ENCODE results near the gene CMSS1.

The CMSS1 gene

DNA sequence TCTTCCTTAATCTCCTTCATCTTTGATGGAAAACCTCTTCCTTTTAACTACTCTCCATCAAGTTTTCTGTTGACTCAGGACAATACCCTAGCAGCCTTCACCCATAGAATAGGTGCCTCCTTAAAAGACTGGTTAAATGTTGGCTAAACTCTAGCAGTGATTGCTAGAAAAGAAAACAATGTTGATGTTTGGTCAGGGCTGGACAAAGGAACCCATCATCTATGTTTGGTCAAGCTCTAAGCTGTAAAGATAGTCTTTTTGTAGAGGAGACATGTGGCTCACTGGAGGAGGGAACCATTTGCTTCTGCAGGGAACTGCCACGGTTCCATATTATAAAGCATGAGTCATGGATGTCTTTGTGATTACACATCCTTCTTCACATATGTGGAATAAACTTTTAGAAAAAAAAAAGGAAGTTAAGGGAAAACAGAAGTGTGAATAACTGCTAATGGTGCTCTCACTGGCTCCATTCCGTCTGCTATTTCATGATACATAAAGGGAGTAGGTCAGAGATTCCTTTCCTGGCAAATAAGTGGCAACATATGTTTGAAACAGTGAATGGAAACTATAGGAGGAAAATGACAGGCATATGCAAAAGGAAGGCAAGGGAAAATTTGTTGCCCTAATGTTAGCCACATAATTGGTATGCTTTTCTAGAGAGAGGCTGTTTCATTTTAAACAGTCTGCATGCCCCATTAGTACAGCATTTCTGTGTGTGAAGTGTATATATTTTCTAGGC lies 78.2 kb downstream of the CMSS1 start:
- peak overlapping the region; percentile 30; the same call in 1 of the 2 replicates for H3K4me3 ChIP-seq (ENCODE audit: low read length)
- no peaks in the 10 kb centered on the region for H3K9me3 ChIP-seq (ENCODE audit: insufficient read depth, low read depth, low read length)
- H3K36me3 ChIP-seq (ENCODE audit: insufficient read depth, low read depth, low read length), result no peaks in the 10 kb centered on the region
- H3K9ac ChIP-seq (ENCODE audit: low read depth, low read length), result no peak overlapping the region
- peaks cover 20% of the 10 kb centered on the region for H3K4me1 ChIP-seq (ENCODE audit: insufficient read depth, low read length)
- no peak overlapping the region for H3K27ac ChIP-seq (ENCODE audit: low read length)
- H3K27me3 ChIP-seq (ENCODE audit: insufficient read depth, low read length), result no peaks in the 10 kb centered on the region

DNA sequence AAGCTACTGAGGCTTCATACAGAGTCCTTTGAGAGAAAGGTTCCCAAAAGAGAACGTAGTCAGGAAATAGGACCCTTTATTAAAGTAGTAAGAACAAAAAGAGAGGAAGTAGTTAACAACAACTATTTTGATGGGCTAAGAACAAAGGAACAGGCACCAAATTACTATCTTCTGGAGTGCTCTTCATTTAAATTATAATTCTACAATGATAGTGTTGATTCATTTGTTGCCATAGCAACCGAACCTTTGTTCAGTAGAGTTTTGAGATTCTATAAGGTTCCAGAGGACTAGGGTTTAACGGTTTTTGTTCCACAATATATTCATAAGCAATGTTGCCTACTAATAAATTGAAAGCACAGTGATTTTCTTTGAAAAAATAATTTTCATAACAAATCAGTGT lies 78.8 kb downstream of the CMSS1 start:
- Histone ChIP-seq H3K27ac (ENCODE audit: low read length) (no peak overlapping the region), H3K4me3 (ENCODE audit: low read length) (peak overlapping the region; percentile 30; the same call in 1 of the 2 replicates), H3K36me3 (ENCODE audit: insufficient read depth, low read depth, low read length) (no peaks in the 10 kb centered on the region), H3K27me3 (ENCODE audit: insufficient read depth, low read length) (no peaks in the 10 kb centered on the region), H3K4me1 (ENCODE audit: insufficient read depth, low read length) (peaks cover 20% of the 10 kb centered on the region), H3K9ac (ENCODE audit: low read depth, low read length) (no peak overlapping the region), H3K9me3 (ENCODE audit: insufficient read depth, low read depth, low read length) (no peaks in the 10 kb centered on the region)

GRCh38 chr3:99899603-99900002 lies 81.9 kb downstream of the CMSS1 start:
- H3K36me3 ChIP-seq (ENCODE audit: insufficient read depth, low read depth, low read length), result no peaks in the 10 kb centered on the region
- peaks cover 21% of the 10 kb centered on the region for H3K4me1 ChIP-seq (ENCODE audit: insufficient read depth, low read length)
- no peaks in the 10 kb centered on the region for H3K27me3 ChIP-seq (ENCODE audit: insufficient read depth, low read length)
- H3K4me3 ChIP-seq (ENCODE audit: low read length), result no peak overlapping the region
- no peak overlapping the region for H3K27ac ChIP-seq (ENCODE audit: low read length)
- H3K9me3 ChIP-seq (ENCODE audit: insufficient read depth, low read depth, low read length), result no peaks in the 10 kb centered on the region
- H3K9ac ChIP-seq (ENCODE audit: low read depth, low read length), result no peak overlapping the region

- Histone ChIP-seq H3K4me3 (ENCODE audit: low read length) (no peak overlapping the region), H3K9ac (ENCODE audit: low read depth, low read length) (no peak overlapping the region), H3K9me3 (ENCODE audit: insufficient read depth, low read depth, low read length) (no peaks in the 10 kb centered on the region), H3K27ac (ENCODE audit: low read length) (no peak overlapping the region), H3K36me3 (ENCODE audit: insufficient read depth, low read depth, low read length) (no peaks in the 10 kb centered on the region), H3K4me1 (ENCODE audit: insufficient read depth, low read length) (peaks cover 18% of the 10 kb centered on the region), H3K27me3 (ENCODE audit: insufficient read depth, low read length) (no peaks in the 10 kb centered on the region)
Observed at GRCh38 chr3:99900248-99900647, 82.6 kb downstream of the CMSS1 start.

- H3K27me3 ChIP-seq (ENCODE audit: insufficient read depth, low read length), result no peaks in the 10 kb centered on the region
- H3K36me3 ChIP-seq (ENCODE audit: insufficient read depth, low read depth, low read length), result no peaks in the 10 kb centered on the region
- H3K9ac ChIP-seq (ENCODE audit: low read depth, low read length), result no peak overlapping the region
- H3K4me1 ChIP-seq (ENCODE audit: insufficient read depth, low read length), result peaks cover 9% of the 10 kb centered on the region
- H3K4me3 ChIP-seq (ENCODE audit: low read length), result no peak overlapping the region
- H3K27ac ChIP-seq (ENCODE audit: low read length), result no peak overlapping the region
- no peaks in the 10 kb centered on the region for H3K9me3 ChIP-seq (ENCODE audit: insufficient read depth, low read depth, low read length)
Observed at GRCh38 chr3:99901200-99901926, 83.7 kb downstream of the CMSS1 start.

- no peak overlapping the region for H3K27ac ChIP-seq (ENCODE audit: low read length)
- H3K4me3 ChIP-seq (ENCODE audit: low read length), result no peak overlapping the region
- no peak overlapping the region for H3K9ac ChIP-seq (ENCODE audit: low read depth, low read length)
- H3K9me3 ChIP-seq (ENCODE audit: insufficient read depth, low read depth, low read length), result no peaks in the 10 kb centered on the region
- no peaks in the 10 kb centered on the region for H3K36me3 ChIP-seq (ENCODE audit: insufficient read depth, low read depth, low read length)
- no peaks in the 10 kb centered on the region for H3K27me3 ChIP-seq (ENCODE audit: insufficient read depth, low read length)
- peaks cover 6% of the 10 kb centered on the region for H3K4me1 ChIP-seq (ENCODE audit: insufficient read depth, low read length)
Observed at GRCh38 chr3:99902091-99902490, 84.4 kb downstream of the CMSS1 start.

- H3K9me3 ChIP-seq (ENCODE audit: insufficient read depth, low read depth, low read length), result no peaks in the 10 kb centered on the region
- H3K4me1 ChIP-seq (ENCODE audit: insufficient read depth, low read length), result peaks cover 6% of the 10 kb centered on the region
- no peak overlapping the region for H3K4me3 ChIP-seq (ENCODE audit: low read length)
- no peak overlapping the region for H3K9ac ChIP-seq (ENCODE audit: low read depth, low read length)
- no peaks in the 10 kb centered on the region for H3K27me3 ChIP-seq (ENCODE audit: insufficient read depth, low read length)
- no peaks in the 10 kb centered on the region for H3K36me3 ChIP-seq (ENCODE audit: insufficient read depth, low read depth, low read length)
- no peak overlapping the region for H3K27ac ChIP-seq (ENCODE audit: low read length)
Observed at GRCh38 chr3:99903869-99904268, 86.2 kb downstream of the CMSS1 start.

GRCh38 chr3:99907959-99908544 lies 90.4 kb downstream of the CMSS1 start:
- Histone ChIP-seq H3K9ac (ENCODE audit: low read depth, low read length) (no peak overlapping the region), H3K4me3 (ENCODE audit: low read length) (no peak overlapping the region), H3K27ac (ENCODE audit: low read length) (no peak overlapping the region), H3K4me1 (ENCODE audit: insufficient read depth, low read length) (peaks cover 19% of the 10 kb centered on the region), H3K36me3 (ENCODE audit: insufficient read depth, low read depth, low read length) (no peaks in the 10 kb centered on the region), H3K9me3 (ENCODE audit: insufficient read depth, low read depth, low read length) (no peaks in the 10 kb centered on the region), H3K27me3 (ENCODE audit: insufficient read depth, low read length) (no peaks in the 10 kb centered on the region)

DNA sequence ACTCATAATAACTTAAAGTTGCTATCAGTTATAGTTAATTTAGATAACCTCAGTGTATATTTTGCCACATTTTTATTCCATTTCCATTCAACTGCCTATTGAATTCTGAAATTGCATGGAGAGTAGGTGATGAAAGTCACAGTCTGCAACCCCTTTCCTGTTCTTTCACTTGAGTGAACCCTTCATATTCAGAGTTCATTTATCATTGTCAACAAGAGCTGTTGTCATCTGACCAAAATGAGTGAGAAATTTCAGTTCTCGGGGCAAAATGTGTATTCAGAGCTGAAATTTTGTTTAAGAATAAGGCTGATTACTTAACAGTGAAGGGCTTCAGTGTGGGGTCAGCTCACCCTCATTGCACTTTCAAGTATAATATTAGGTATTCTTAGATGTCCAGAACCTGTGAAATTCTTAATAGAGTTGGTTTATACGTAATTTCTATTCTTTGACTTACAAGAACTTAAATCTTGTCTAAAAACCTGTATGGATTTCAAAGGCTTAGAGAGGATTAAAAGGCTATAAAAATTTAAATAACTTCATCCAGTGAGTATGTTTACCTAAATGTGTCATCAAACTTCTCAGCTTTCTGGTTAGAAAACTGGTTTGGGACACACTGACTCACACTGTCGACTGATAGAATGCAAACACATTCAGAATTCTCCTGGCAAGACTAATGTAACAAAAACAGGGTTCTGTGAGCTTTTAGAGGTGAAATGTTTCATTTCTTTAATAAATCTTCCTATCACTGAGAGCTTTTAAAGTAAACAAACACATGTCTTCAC lies 92.2 kb downstream of the CMSS1 start:
- Histone ChIP-seq H3K27ac (ENCODE audit: low read length) (no peak overlapping the region), H3K4me3 (ENCODE audit: low read length) (no peak overlapping the region), H3K36me3 (ENCODE audit: insufficient read depth, low read depth, low read length) (no peaks in the 10 kb centered on the region), H3K9me3 (ENCODE audit: insufficient read depth, low read depth, low read length) (no peaks in the 10 kb centered on the region), H3K9ac (ENCODE audit: low read depth, low read length) (no peak overlapping the region), H3K4me1 (ENCODE audit: insufficient read depth, low read length) (peaks cover 19% of the 10 kb centered on the region), H3K27me3 (ENCODE audit: insufficient read depth, low read length) (no peaks in the 10 kb centered on the region)

GRCh38 chr3:99910752-99911290 lies 93.2 kb downstream of the CMSS1 start:
- no peaks in the 10 kb centered on the region for H3K9me3 ChIP-seq (ENCODE audit: insufficient read depth, low read depth, low read length)
- H3K4me1 ChIP-seq (ENCODE audit: insufficient read depth, low read length), result peaks cover 19% of the 10 kb centered on the region
- H3K36me3 ChIP-seq (ENCODE audit: insufficient read depth, low read depth, low read length), result no peaks in the 10 kb centered on the region
- H3K9ac ChIP-seq (ENCODE audit: low read depth, low read length), result no peak overlapping the region
- no peaks in the 10 kb centered on the region for H3K27me3 ChIP-seq (ENCODE audit: insufficient read depth, low read length)
- no peak overlapping the region for H3K27ac ChIP-seq (ENCODE audit: low read length)
- H3K4me3 ChIP-seq (ENCODE audit: low read length), result no peak overlapping the region

DNA sequence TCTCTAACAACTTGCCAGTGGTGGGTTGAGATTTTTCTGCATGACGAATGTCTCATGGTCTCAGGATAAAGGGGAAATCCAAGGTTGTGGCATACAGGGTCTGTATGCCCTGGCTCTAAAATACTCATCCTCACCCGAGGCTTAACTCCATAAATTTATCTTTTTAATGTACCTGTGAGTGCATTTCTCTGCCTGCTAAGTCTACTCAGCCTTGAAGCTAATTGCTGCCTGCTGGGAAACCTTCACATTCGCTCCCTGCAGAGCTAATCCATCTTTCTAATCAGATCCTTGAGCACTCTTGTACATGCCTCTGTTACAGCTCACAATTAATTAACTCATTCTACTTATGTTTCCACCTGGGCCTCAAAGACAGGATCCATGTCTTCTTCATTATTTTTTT lies 93.8 kb downstream of the CMSS1 start:
- H3K4me3 ChIP-seq (ENCODE audit: low read length), result no peak overlapping the region
- no peaks in the 10 kb centered on the region for H3K36me3 ChIP-seq (ENCODE audit: insufficient read depth, low read depth, low read length)
- H3K9ac ChIP-seq (ENCODE audit: low read depth, low read length), result no peak overlapping the region
- H3K27me3 ChIP-seq (ENCODE audit: insufficient read depth, low read length), result no peaks in the 10 kb centered on the region
- no peak overlapping the region for H3K27ac ChIP-seq (ENCODE audit: low read length)
- peaks cover 19% of the 10 kb centered on the region for H3K4me1 ChIP-seq (ENCODE audit: insufficient read depth, low read length)
- H3K9me3 ChIP-seq (ENCODE audit: insufficient read depth, low read depth, low read length), result no peaks in the 10 kb centered on the region

All from iPS-20b (cell line).